Hematopoietic multipotent progenitor cell (in vitro differentiated cells): Measurements from ENCODE around the gene TEX9. TPM values are rescaled to one million over a fixed set of nuclear protein-coding genes. Genes with fewer than 3 reads are reported as not detected.
"Not testable (repeated sequence)": the region's sequence is repeated elsewhere in the genome, so short reads cannot be mapped to it uniquely, and the experiment has no call there.

Source experiments
- DNase-seq, 3 donors: peaks; one replicate each; pipeline ENCODE4 v3.0.0-alpha.2; 2011 to 2015; ENCODE audit warnings: low read depth in 2 of 3, low spot score in 2 of 3
- total RNA-seq: library from RNA; depleted of rRNA; stranded (reverse); fragments of >200 nt; gene quantifications from one replicate; pipeline ENCODE4 v1.2.3, GENCODE V29; 2012

Gene TEX9
- total RNA-seq, 1 donor = 3.8 TPM

- DNase-seq = no peak
Observed at GRCh38 chr15:56361987-56362386, 3.2 kb upstream of the TEX9 start.

GRCh38 chr15:56366211-56366610 lies 985 bp downstream of the TEX9 start:
- DNase-seq = no peak

- DNase-seq = no peak
Observed at GRCh38 chr15:56367156-56367555, 1.9 kb downstream of the TEX9 start.

- DNase-seq = no peak
Observed at GRCh38 chr15:56369234-56369633, 4.0 kb downstream of the TEX9 start.

GRCh38 chr15:56371495-56372147 lies 6.4 kb downstream of the TEX9 start:
- DNase-seq = peak in 1 of 3 donors; percentile 9

- DNase-seq = not testable (repeated sequence)
Observed at GRCh38 chr15:56374693-56375092, 9.5 kb downstream of the TEX9 start.

GRCh38 chr15:56377822-56378221 lies 12.6 kb downstream of the TEX9 start:
- not testable (repeated sequence) for DNase-seq

GRCh38 chr15:56383010-56383409 lies 17.8 kb downstream of the TEX9 start:
- no peak for DNase-seq

GRCh38 chr15:56385908-56386307 lies 20.7 kb downstream of the TEX9 start:
- no peak for DNase-seq

GRCh38 chr15:56390739-56391267 lies 25.6 kb downstream of the TEX9 start:
- no peak for DNase-seq

- no peak for DNase-seq
Observed at GRCh38 chr15:56393277-56393676, 28.1 kb downstream of the TEX9 start.

- no peak for DNase-seq
Observed at GRCh38 chr15:56394909-56395308, 29.7 kb downstream of the TEX9 start.

- DNase-seq = not testable (repeated sequence)
Observed at GRCh38 chr15:56397325-56397724, 32.1 kb downstream of the TEX9 start.

GRCh38 chr15:56399209-56399608 lies 34.0 kb downstream of the TEX9 start:
- not testable (repeated sequence) for DNase-seq

- no peak for DNase-seq
Observed at GRCh38 chr15:56410721-56411120, 45.5 kb downstream of the TEX9 start.

- DNase-seq = no peak
Observed at GRCh38 chr15:56411122-56411749, 46.0 kb downstream of the TEX9 start.

GRCh38 chr15:56413114-56413733 lies 48.0 kb downstream of the TEX9 start:
- DNase-seq = not testable (repeated sequence)

- DNase-seq = no peak
Observed at GRCh38 chr15:56425276-56425675, 60.0 kb downstream of the TEX9 start.

GRCh38 chr15:56425976-56426375 lies 60.8 kb downstream of the TEX9 start:
- DNase-seq = no peak

- DNase-seq = peak in 2 of 3 donors; percentile 9 to 53
Observed at GRCh38 chr15:56428821-56429458, 63.7 kb downstream of the TEX9 start.

GRCh38 chr15:56432304-56432703 lies 67.1 kb downstream of the TEX9 start:
- DNase-seq = no peak
